Sigmoid colon (tissue), 7 donors: Measurements from ENCODE around the gene MLH3. TPM values are rescaled to one million over a fixed set of nuclear protein-coding genes. Genes with fewer than 3 reads are reported as not detected.

ENCODE experiments used
- DNase-seq: peaks from one replicate; pipeline ENCODE4 v3.0.0-alpha.2; 2019
- H3K27ac ChIP-seq, 4 donors: fragments of 200-600 bp; sonication (generic); one replicate each; pipeline ENCODE4 v1.5.1; 2016 to 2019; ENCODE audit warnings: mild to moderate bottlenecking in 1 of 4
- H3K27me3 ChIP-seq, 3 donors: fragments of 200-600 bp; sonication (generic); one replicate each; pipeline ENCODE4 v1.5.1; 2019; ENCODE audit warnings: mild to moderate bottlenecking in 1 of 3
- H3K36me3 ChIP-seq, 4 donors: fragments of 200-600 bp; sonication (generic); one replicate each; pipeline ENCODE4 v1.5.1; 2016 to 2019
- H3K4me1 ChIP-seq, 4 donors: fragments of 200-600 bp; sonication (generic); one replicate each; pipeline ENCODE4 v1.5.1; 2017 to 2019
- H3K4me3 ChIP-seq, 4 donors: fragments of 200-600 bp; sonication (generic); one replicate each; pipeline ENCODE4 v1.5.1; 2017 to 2019; ENCODE audit warnings: mild to moderate bottlenecking in 2 of 4, moderate library complexity in 1 of 4
- H3K9me3 ChIP-seq, 4 donors: fragments of 200-600 bp in 3 of 4; sonication (generic) in 3 of 4; one replicate each; pipeline versions ENCODE4 v1.5.1 to v1.6.1; 2013 to 2019
- CTCF ChIP-seq, 4 experiments: fragments of 450-650 bp in 3 of 4; fragments of 200-600 bp in 1 of 4; IDR thresholded peaks; one replicate each; pipeline ENCODE4 v1.5.1; 2016 to 2019; ENCODE audit warnings: antibody characterized with exemption in 4 of 4, mild to moderate bottlenecking in 3 of 4, moderate library complexity in 2 of 4
- EP300 ChIP-seq, 4 donors: sonication (generic); formaldehyde crosslinking; IDR thresholded peaks; one replicate each; pipeline ENCODE4 v1.6.1; 2017; ENCODE audit warnings: antibody characterized with exemption in 4 of 4
- POLR2A ChIP-seq, 2 donors: fragments of 450-650 bp; IDR thresholded peaks; one replicate each; pipeline ENCODE4 v1.6.1; 2016; ENCODE audit warnings: antibody characterized with exemption in 2 of 2, mild to moderate bottlenecking in 2 of 2, moderate library complexity in 2 of 2
- POLR2AphosphoS5 ChIP-seq, 4 donors: sonication (generic); formaldehyde crosslinking; IDR thresholded peaks; one replicate each; pipeline ENCODE4 v1.6.1; 2017; ENCODE audit warnings: antibody characterized with exemption in 4 of 4
- WGBS, 2 donors: extraction: QIAGEN DNeasy Blood & Tissue Kit; methylation state at CpG; one replicate each; pipeline ENCODE4 v1.1.7; 2013; 5-methylcytosine and 5-hydroxymethylcytosine counted together
- intact Hi-C: fragments of 100-400 bp; cut with DNase I; formaldehyde crosslinking; loops from one replicate; pipeline ENCODE4 v1.15.1; 2023
- polyA plus RNA-seq, 3 donors: library from polyadenylated mRNA; stranded (reverse); fragments of 200-250 nt; gene quantifications; one replicate each; pipeline ENCODE4 v1.2.3, GENCODE V29; 2013
- total RNA-seq, 4 donors: library from RNA; depleted of rRNA; stranded (reverse); fragments of >200 nt; gene quantifications; one replicate each; pipeline ENCODE4 v1.1.0, GENCODE V29; 2016
- donor health status: healthy with polysubstance abuse.
- donor health status: Bipolar disorder and iron deficiency.
- donor health status: healthy.

Gene MLH3
- total and polyA plus RNA-seq, 7 donors: 3.6 to 42.9 (median 30.0) TPM

- intact Hi-C loops: no loop called here
- TF ChIP-seq EP300 (IDR thresholded peaks at IDR 0.05) (no peak), POLR2A (IDR thresholded peaks at IDR 0.05) (no peak), CTCF (IDR thresholded peaks at IDR 0.05) (no peak), POLR2AphosphoS5 (IDR thresholded peaks at IDR 0.05) (no peak)
- WGBS, 2 donors: 22 to 74% methylated on average over 4 of the region's 4 CpGs
- Histone ChIP-seq H3K36me3 (peaks cover 0 to 51% (median 5%) of the 10 kb centered on the region in 4 donors), H3K4me3 (no peak overlapping the region), H3K27ac (no peak overlapping the region), H3K4me1 (peaks cover 0 to 17% (median 15%) of the 10 kb centered on the region in 4 donors), H3K27me3 (no peaks in the 10 kb centered on the region), H3K9me3 (no peaks in the 10 kb centered on the region)
- no peak for DNase-seq
Observed at GRCh38 chr14:75041613-75042012, 9.7 kb downstream of the MLH3 start.

- no peak for TF ChIP-seq POLR2A (IDR thresholded peaks at IDR 0.05)
- TF ChIP-seq EP300 (IDR thresholded peaks at IDR 0.05): no peak
- TF ChIP-seq CTCF (IDR thresholded peaks at IDR 0.05): no peak
- TF ChIP-seq POLR2AphosphoS5 (IDR thresholded peaks at IDR 0.05): no peak
- Histone ChIP-seq H3K4me3 (no peak overlapping the region), H3K4me1 (peaks cover 0 to 17% (median 15%) of the 10 kb centered on the region in 4 donors), H3K27me3 (no peaks in the 10 kb centered on the region), H3K36me3 (peaks cover 0 to 52% (median 5%) of the 10 kb centered on the region in 4 donors), H3K9me3 (no peaks in the 10 kb centered on the region), H3K27ac (no peak overlapping the region)
- 67 to 93% methylated on average over 2 of the region's 2 CpGs for WGBS, 2 donors
- no peak for DNase-seq
- intact Hi-C loops: no loop called here
Observed at GRCh38 chr14:75040959-75041358, 10.3 kb downstream of the MLH3 start.

- TF ChIP-seq CTCF (IDR thresholded peaks at IDR 0.05): no peak
- no peak for TF ChIP-seq POLR2A (IDR thresholded peaks at IDR 0.05)
- no peak for TF ChIP-seq POLR2AphosphoS5 (IDR thresholded peaks at IDR 0.05)
- no peak for TF ChIP-seq EP300 (IDR thresholded peaks at IDR 0.05)
Observed at GRCh38 chr14:75040507-75040906, 10.8 kb downstream of the MLH3 start.

GRCh38 chr14:75032939-75033338 lies 18.3 kb downstream of the MLH3 start:
- no peak for DNase-seq
- 96 to 98% methylated on average over 2 of the region's 2 CpGs for WGBS, 2 donors
- Histone ChIP-seq H3K4me1 (no peaks in the 10 kb centered on the region), H3K4me3 (no peak overlapping the region), H3K9me3 (no peaks in the 10 kb centered on the region), H3K27me3 (no peaks in the 10 kb centered on the region), H3K27ac (no peak overlapping the region), H3K36me3 (peaks cover 20 to 77% (median 30%) of the 10 kb centered on the region in 4 donors)
- TF ChIP-seq EP300 (IDR thresholded peaks at IDR 0.05): no peak
- TF ChIP-seq POLR2AphosphoS5 (IDR thresholded peaks at IDR 0.05): no peak
- no peak for TF ChIP-seq POLR2A (IDR thresholded peaks at IDR 0.05)
- TF ChIP-seq CTCF (IDR thresholded peaks at IDR 0.05): no peak
- intact Hi-C loops: no loop called here

More at GRCh38 chr14:75040507-75040906, 10.8 kb downstream of the MLH3 start:
- Histone ChIP-seq H3K4me1 (peaks cover 0 to 16% (median 13%) of the 10 kb centered on the region in 4 donors), H3K36me3 (peaks cover 0 to 56% (median 5%) of the 10 kb centered on the region in 4 donors), H3K27me3 (no peaks in the 10 kb centered on the region), H3K4me3 (no peak overlapping the region), H3K9me3 (no peaks in the 10 kb centered on the region), H3K27ac (no peak overlapping the region)
- 20 to 56% methylated on average over 1 of the region's 1 CpG for WGBS, 2 donors
- intact Hi-C loops: no loop called here
- DNase-seq: no peak

GRCh38 chr14:75030147-75030546 lies 21.1 kb downstream of the MLH3 start:
- H3K27ac ChIP-seq: no peak overlapping the region
- no peaks in the 10 kb centered on the region for H3K9me3 ChIP-seq
- WGBS, 2 donors: 0% methylated on average over 1 of the region's 1 CpG
- H3K27me3 ChIP-seq: no peaks in the 10 kb centered on the region
- DNase-seq: no peak
- peaks cover 15 to 84% (median 30%) of the 10 kb centered on the region in 4 donors for H3K36me3 ChIP-seq
- H3K4me1 ChIP-seq: no peaks in the 10 kb centered on the region
- H3K4me3 ChIP-seq: no peak overlapping the region
- intact Hi-C loops: no loop called here
- TF ChIP-seq POLR2AphosphoS5 (IDR thresholded peaks at IDR 0.05) (no peak), POLR2A (IDR thresholded peaks at IDR 0.05) (no peak), CTCF (IDR thresholded peaks at IDR 0.05) (no peak), EP300 (IDR thresholded peaks at IDR 0.05) (no peak)
